Natural killer cell (primary cell): ENCODE data around the gene SLC9B2. TPM values are rescaled to one million over a fixed set of nuclear protein-coding genes. Genes with fewer than 3 reads are reported as not detected.

ENCODE experiments used
- ATAC-seq, 3 donors: fragments of 150-1000 bp in 2 of 3; fragments of 200-7000 bp in 1 of 3; cut with Tn5 transposase; 1 replicate in 1 of 3; 2 replicates in 2 of 3; pipeline ENCODE4 v1.10.0; 2021; ENCODE audit warnings: mild to moderate bottlenecking in 2 of 3, moderate library complexity in 2 of 3
- DNase-seq, 2 donors: peaks; one replicate each; pipeline versions ENCODE4 v3.0.0 to v3.0.0-alpha.2; 2013 to 2021; ENCODE audit warnings: mixed read lengths in 1 of 2
- H3K27ac ChIP-seq: one replicate; pipeline ENCODE4 v1.5.1; 2013; ENCODE audit warnings: mild to moderate bottlenecking, low read length
- H3K27me3 ChIP-seq: one replicate; pipeline ENCODE4 v1.6.1; 2013; ENCODE audit warnings: low read length; ENCODE audit not compliant: control insufficient read depth, insufficient read depth
- H3K36me3 ChIP-seq: one replicate; pipeline ENCODE4 v1.6.1; 2013; ENCODE audit warnings: low read length; ENCODE audit not compliant: control insufficient read depth, insufficient read depth
- H3K4me1 ChIP-seq: one replicate; pipeline ENCODE4 v1.6.1; 2013; ENCODE audit warnings: low read length; ENCODE audit not compliant: control insufficient read depth, insufficient read depth
- H3K4me3 ChIP-seq: one replicate; pipeline ENCODE4 v1.5.1; 2013; ENCODE audit warnings: low read length
- H3K9me3 ChIP-seq: one replicate; pipeline ENCODE4 v1.6.1; 2013; ENCODE audit warnings: low read length; ENCODE audit not compliant: control insufficient read depth, insufficient read depth
- H3K27ac Mint-ChIP-seq, 2 donors: one replicate each; pipeline ENCODE4 v1.8.0; 2022; ENCODE audit warnings: mild to moderate bottlenecking in 2 of 2, mixed read lengths in 2 of 2, moderate library complexity in 1 of 2
- H3K27me3 Mint-ChIP-seq, 2 donors: one replicate each; pipeline ENCODE4 v1.8.0; 2022; ENCODE audit warnings: low read depth in 2 of 2, mixed read lengths in 2 of 2
- H3K36me3 Mint-ChIP-seq: one replicate; pipeline ENCODE4 v1.8.0; 2022; ENCODE audit warnings: mixed read lengths
- H3K4me1 Mint-ChIP-seq, 2 donors: one replicate each; pipeline ENCODE4 v1.8.0; 2022; ENCODE audit warnings: mixed read lengths in 2 of 2
- H3K4me3 Mint-ChIP-seq: one replicate; pipeline ENCODE4 v1.8.0; 2022; ENCODE audit warnings: mild to moderate bottlenecking, moderate library complexity, mixed read lengths
- H3K9me3 Mint-ChIP-seq, 2 donors: one replicate each; pipeline ENCODE4 v1.8.0; 2022; ENCODE audit warnings: mixed read lengths in 2 of 2
- CTCF ChIP-seq: fragments of 200-600 bp; IDR thresholded peaks from one replicate; pipeline ENCODE4 v1.8.0; 2022; ENCODE audit warnings: antibody characterized with exemption
- WGBS: methylation state at CpG from one replicate; pipeline ENCODE4 v1.1.7; 2013; ENCODE audit warnings: missing lambda C conversion rate; ENCODE audit not compliant: insufficient coverage; 5-methylcytosine and 5-hydroxymethylcytosine counted together
- intact Hi-C: fragments of 100-400 bp; cut with micrococcal nuclease; formaldehyde crosslinking; loops from one replicate; pipeline ENCODE4 v1.14.2; 2022
- total RNA-seq, 4 donors: library from RNA; stranded (reverse); fragments of 120-200 nt in 1 of 4; gene quantifications; one replicate each; pipeline versions ENCODE4 v1.2.3 to v1.2.4, GENCODE V29; 2013 to 2022

Gene SLC9B2
- total RNA-seq, 3 donors from 2014 or later (not counting 1 experiment from before 2014, with no cell fraction given): 13.5 to 22.4 (median 17.9) TPM

- no peak overlapping the region for H3K4me3 ChIP-seq
- H3K4me1 Mint-ChIP-seq: peaks cover 28 to 38% of the 10 kb centered on the region in 2 donors
- H3K9me3 ChIP-seq: no peaks in the 10 kb centered on the region
- no peak overlapping the region for H3K4me3 Mint-ChIP-seq
- H3K27ac Mint-ChIP-seq: no peak overlapping the region
- no peak for TF ChIP-seq CTCF
- peaks cover 7% of the 10 kb centered on the region for H3K4me1 ChIP-seq
- ATAC-seq (no peak), DNase-seq (no peak)
- no peak overlapping the region for H3K27ac ChIP-seq
- 98% methylated on average over 3 of the region's 3 CpGs for WGBS
- peaks cover 10% of the 10 kb centered on the region for H3K36me3 Mint-ChIP-seq
- no peaks in the 10 kb centered on the region for H3K9me3 Mint-ChIP-seq
- intact Hi-C loops: loop anchor here (5.0 to 10.0 kb wide), 2 partner anchors 470 to 648 kb away; no protein-coding TSS in a partner anchor
- peaks cover 7% of the 10 kb centered on the region for H3K36me3 ChIP-seq
- H3K27me3 Mint-ChIP-seq: no peaks in the 10 kb centered on the region
- H3K27me3 ChIP-seq: no peaks in the 10 kb centered on the region
These were observed 18.5 kb upstream of the SLC9B2 start for GRCh38 chr4:103095080-103095479.

GRCh38 chr4:103092245-103092644 lies 15.7 kb upstream of the SLC9B2 start:
- Histone ChIP-seq H3K9me3 (no peaks in the 10 kb centered on the region), H3K27ac (no peak overlapping the region), H3K36me3 (peaks cover 11% of the 10 kb centered on the region), H3K4me3 (no peak overlapping the region), H3K27me3 (no peaks in the 10 kb centered on the region), H3K4me1 (no peaks in the 10 kb centered on the region)
- Mint-ChIP-seq H3K4me3 (no peak overlapping the region), H3K36me3 (peaks cover 24% of the 10 kb centered on the region), H3K27ac (peak overlapping the region; percentile 61 to 79), H3K27me3 (no peaks in the 10 kb centered on the region), H3K9me3 (no peaks in the 10 kb centered on the region), H3K4me1 (peaks cover 10 to 16% of the 10 kb centered on the region in 2 donors)
- TF ChIP-seq CTCF: no peak
- ATAC-seq (no peak), DNase-seq (no peak)
- intact Hi-C loops: loop anchor here (10.0 kb wide), 1 partner anchor 467 kb away; no protein-coding TSS in a partner anchor

- ATAC-seq: peak; percentile 61 to 88 (median 71)
- Mint-ChIP-seq H3K27ac (peak overlapping the region in 1 of 2 donors; percentile 61), H3K4me1 (peaks cover 10 to 13% of the 10 kb centered on the region in 2 donors), H3K9me3 (no peaks in the 10 kb centered on the region), H3K36me3 (peaks cover 28% of the 10 kb centered on the region), H3K4me3 (no peak overlapping the region), H3K27me3 (no peaks in the 10 kb centered on the region)
- no peaks in the 10 kb centered on the region for H3K9me3 ChIP-seq
- intact Hi-C loops: loop anchor here (1.0 to 10.0 kb wide), 2 partner anchors 45 to 467 kb away; no protein-coding TSS in a partner anchor
- TF ChIP-seq CTCF: peak; percentile 68
- no peaks in the 10 kb centered on the region for H3K4me1 ChIP-seq
- no peak overlapping the region for H3K4me3 ChIP-seq
- DNase-seq: peak; percentile 21 to 82
- no peaks in the 10 kb centered on the region for H3K27me3 ChIP-seq
- peaks cover 16% of the 10 kb centered on the region for H3K36me3 ChIP-seq
- no peak overlapping the region for H3K27ac ChIP-seq
- WGBS: 100% methylated on average over 1 of the region's 3 CpGs
These were observed 15.2 kb upstream of the SLC9B2 start for GRCh38 chr4:103091601-103092223.

- H3K36me3 ChIP-seq: peaks cover 25% of the 10 kb centered on the region
- no peak overlapping the region for H3K4me3 Mint-ChIP-seq
- intact Hi-C loops: no loop called here
- TF ChIP-seq CTCF: no peak
- peaks cover 31% of the 10 kb centered on the region for H3K36me3 Mint-ChIP-seq
- H3K4me3 ChIP-seq: no peak overlapping the region
- DNase-seq (no peak), ATAC-seq (no peak)
- no peaks in the 10 kb centered on the region for H3K4me1 ChIP-seq
- WGBS: 72% methylated on average over 2 of the region's 2 CpGs
- peaks cover 10 to 11% of the 10 kb centered on the region in 2 donors for H3K4me1 Mint-ChIP-seq
- H3K27ac Mint-ChIP-seq: no peak overlapping the region
- no peaks in the 10 kb centered on the region for H3K9me3 Mint-ChIP-seq
- no peak overlapping the region for H3K27ac ChIP-seq
- no peaks in the 10 kb centered on the region for H3K27me3 ChIP-seq
- H3K9me3 ChIP-seq: no peaks in the 10 kb centered on the region
- H3K27me3 Mint-ChIP-seq: no peaks in the 10 kb centered on the region
These were observed 12.9 kb upstream of the SLC9B2 start for GRCh38 chr4:103089481-103089880.
